ENCODE measurements around the gene VPS13D.

Gene VPS13D

GRCh38 chr1:12539705-12540579 lies 310.1 kb downstream of the VPS13D start:
- DNase-seq (ENCODE audit: low spot score) = no peak

DNA sequence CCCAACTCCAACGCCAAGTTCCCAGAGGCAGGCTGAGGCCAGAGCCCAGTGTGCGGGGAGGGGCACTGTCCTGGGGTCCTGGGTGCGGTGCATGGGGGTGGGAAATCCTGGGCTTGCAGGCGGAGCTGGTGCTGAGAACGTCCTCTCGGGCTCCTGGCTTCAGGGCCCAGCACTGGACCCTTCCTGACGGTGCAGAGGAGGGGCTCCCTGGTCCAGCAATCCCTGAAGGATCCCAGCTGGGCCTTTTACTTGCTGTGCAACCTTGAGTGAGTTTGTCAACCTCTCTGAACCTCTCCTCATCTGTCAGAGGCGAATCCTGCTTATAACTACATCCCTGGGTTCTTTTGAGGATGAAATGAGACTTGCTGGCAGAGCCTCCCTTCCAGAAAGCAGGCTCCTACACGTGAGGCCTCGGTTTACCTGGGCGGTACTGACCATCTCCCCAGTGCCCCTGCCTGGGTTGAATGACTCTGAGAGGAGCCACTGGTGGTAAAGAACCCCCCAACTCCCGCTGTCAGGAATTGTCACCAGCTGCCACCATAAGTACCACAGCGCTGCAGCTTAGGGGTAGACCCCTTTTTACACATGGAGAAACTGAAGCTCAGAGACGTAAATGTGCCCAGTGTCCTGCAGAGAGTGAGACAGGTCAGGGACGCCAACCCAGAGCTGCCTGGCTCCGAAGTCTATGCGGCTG lies 310.9 kb downstream of the VPS13D start:
- DNase-seq (ENCODE audit: low spot score) = no peak

DNA sequence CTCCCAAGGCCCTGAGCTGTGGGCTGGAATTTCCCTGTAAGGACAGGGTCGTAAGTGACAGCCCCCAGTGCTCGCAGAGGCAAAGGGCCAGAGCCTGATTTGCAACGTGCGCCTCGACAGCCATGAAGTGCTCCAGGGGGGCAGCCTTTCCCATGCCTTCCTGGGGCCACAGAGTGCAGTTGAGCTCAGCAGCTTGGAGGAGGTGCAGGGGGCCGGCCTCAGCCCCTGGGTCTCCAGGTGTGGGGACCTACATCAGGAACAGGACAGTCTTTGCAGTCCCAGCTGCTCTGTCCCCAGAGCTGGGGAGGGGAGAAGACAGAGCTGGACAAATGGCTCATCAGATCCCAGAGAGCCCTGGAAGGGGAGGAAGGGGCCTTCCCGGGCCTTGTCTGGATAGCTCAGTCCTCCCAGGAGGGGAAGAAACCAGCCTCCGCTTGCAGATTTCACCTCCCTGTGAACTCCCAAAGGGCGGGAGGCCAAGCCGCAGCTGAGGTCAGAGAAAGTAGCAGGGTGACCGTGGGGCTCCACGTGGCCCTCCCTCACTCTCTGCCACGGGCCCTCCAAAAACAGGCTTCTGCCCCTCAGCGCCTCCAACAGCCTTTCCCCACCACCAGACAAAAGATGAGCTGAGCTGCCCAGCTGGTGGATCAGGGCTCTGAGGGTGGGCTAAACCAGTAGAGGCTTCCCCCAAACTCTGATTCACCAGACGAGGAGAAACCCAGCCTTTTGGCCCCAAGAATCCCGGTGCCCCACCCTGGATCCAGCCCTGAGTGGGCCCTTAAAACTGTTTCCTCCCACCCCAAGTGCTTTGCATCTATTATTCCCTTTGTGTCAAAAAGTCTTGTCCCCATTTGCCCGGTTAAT lies 311.7 kb downstream of the VPS13D start:
- DNase-seq (ENCODE audit: low spot score) = no peak

- DNase-seq (ENCODE audit: low spot score) = no peak
Measured at GRCh38 chr1:12542138-12542465, 312.3 kb downstream of the VPS13D start.

DNA sequence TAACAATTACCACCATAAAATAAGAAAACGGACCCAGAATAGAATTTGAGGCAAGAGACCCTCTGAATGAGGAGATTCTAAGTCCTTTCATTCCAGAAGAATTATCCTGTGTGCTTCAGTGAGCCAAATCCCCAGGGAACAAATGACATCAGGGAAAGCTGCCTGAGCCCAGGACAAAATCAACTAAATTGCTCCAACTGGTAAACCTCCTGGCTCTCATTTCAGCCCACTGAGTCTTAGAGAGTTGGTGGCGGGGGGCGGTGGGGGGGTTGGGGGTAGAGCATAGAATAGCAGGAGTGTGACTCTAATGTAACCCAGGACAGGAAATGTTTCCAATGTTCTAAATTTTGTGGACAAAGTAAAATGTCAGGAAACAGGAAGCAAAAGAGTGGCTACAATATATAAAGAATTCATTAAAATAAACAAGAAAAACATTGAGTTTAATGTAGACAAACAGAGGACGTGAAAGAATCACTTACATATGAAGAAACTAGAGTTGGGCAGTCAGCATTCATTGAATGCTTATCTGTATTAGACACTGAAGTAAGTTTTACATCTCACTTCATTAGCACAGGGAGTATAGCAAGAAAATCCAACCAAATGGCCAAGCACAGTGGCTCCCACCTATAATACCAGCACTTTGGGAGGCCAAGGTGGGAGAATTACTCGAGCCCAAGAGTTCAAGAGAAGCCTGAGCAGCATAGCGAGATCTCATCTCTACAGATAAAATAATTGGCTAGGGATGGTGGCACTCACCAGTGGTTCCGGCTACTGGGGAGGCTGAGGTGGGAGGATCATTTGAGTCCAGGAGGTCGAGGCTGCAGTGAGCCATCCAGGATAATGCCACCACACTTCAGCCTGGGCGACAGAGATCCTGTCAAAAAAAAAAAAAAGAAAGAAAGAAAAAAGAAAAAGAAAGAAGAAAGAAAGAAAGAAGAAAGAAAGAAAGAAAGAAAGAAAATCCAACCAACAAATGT lies 313.1 kb downstream of the VPS13D start:
- DNase-seq (ENCODE audit: low spot score) = no peak

GRCh38 chr1:12543740-12544154 lies 313.9 kb downstream of the VPS13D start:
- DNase-seq (ENCODE audit: low spot score) = no peak

DNA sequence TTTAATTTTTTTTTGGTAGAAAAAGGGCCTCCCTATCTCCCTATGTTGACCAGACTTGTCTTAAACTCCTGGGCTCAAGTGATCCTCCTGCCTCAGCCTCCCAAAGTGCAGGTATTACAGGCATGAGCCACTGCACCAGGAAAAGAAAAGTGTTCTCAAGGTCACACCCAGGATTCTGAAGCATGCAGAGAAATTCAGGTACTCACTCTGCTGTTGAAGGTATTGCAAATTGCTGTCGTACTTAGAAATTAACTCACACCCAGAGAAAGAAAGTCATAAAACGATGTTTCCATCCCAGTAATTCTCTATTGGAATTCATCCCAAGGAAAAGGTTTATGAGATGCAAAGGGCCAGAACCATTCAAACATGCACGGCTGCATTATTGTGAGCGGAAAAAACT lies 314.5 kb downstream of the VPS13D start:
- no peak for DNase-seq (ENCODE audit: low spot score)

DNA sequence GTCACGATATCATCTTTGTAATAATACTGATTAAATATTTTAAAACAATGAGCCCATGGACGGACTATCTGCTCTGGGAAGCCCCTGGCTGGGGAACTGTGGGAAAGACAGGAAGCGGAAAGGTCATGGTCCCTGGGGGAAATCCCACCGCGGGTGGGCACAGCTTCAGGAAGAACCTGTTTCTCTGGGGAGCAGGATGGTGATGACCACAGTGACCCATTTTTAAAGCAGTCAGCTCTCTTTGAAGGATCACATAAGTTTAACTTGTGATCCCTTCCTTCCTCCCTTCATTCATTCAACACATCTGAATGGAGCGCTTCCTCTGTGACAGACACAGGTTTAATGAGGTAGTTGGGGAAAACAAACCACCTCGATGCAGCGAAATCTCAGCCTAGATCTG lies 315.2 kb downstream of the VPS13D start:
- no peak for DNase-seq (ENCODE audit: low spot score)

DNA sequence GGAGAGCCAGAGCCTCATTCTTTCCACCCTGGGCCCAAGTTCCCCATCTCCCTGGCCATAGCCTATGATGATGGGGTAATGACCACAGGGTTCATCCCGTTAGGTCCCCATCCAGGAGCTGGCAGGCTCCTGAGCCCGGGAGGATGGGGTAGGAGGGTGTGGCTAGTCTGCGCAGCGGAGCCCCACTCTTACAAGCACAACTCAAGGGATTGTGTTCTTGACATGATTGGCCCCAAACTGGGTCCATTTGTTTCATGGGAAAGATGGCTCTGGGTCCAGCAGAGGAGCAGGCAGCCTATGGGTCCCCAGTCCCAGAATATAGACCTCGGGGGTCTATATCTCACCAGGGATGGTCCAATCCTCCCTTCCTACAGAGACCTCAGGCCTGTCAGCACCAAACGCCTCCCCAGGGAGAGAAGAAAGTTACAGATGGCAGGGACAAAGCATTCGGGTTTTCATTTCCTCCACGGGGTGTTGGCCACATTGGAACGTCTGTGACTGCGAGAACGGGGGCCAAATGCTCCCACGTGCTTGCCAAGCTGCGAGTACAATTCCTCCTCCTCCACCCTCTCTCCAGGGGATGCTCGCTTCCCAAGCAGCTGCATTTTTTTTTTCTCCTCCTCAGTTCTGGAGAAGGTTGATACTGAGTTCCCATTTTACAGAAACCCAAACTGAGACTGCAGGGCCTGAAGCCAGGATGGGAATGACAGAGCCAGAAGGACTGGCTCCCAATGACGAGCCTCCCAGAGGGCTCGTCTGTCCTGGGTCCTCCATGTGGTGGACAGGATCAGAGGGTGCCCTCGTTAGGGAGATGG lies 317.1 kb downstream of the VPS13D start:
- no peak for DNase-seq (ENCODE audit: low spot score)

GRCh38 chr1:12547586-12548225 lies 317.9 kb downstream of the VPS13D start:
- DNase-seq (ENCODE audit: low spot score) = no peak

- DNase-seq (ENCODE audit: low spot score) = no peak
Measured at GRCh38 chr1:12548279-12548972, 318.6 kb downstream of the VPS13D start.

DNA sequence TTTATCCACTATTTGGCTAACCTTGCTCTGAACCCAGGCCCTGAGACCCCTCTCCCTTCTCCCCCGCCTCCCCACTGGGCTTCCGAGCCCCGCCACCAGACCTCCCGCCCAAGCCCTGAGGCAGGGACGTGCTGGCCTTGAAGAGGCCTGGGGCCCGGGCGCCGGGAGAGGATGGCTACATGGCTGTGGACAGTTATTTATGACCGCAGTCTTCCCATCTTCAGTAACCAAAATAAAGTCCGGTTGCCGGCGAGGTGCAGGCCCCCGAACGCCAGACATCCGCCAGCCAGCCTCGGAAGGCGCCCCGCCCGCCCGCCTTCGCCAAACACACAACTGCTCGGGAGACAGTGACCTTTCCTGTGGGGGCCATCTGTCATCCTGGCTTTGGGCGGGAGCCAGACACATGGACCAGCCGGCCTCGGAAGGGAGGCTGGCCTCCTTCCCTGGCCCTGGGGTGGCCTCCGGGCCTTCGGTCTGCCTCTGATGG lies 319.2 kb downstream of the VPS13D start:
- no peak for DNase-seq (ENCODE audit: low spot score)

- no peak for DNase-seq (ENCODE audit: low spot score)
Measured at GRCh38 chr1:12549460-12550349, 319.9 kb downstream of the VPS13D start.

- no peak for DNase-seq (ENCODE audit: low spot score)
Measured at GRCh38 chr1:12551584-12551983, 321.8 kb downstream of the VPS13D start.

- no peak for DNase-seq (ENCODE audit: low spot score)
Measured at GRCh38 chr1:12552111-12552888, 322.5 kb downstream of the VPS13D start.

- no peak for DNase-seq (ENCODE audit: low spot score)
Measured at GRCh38 chr1:12552951-12553921, 323.4 kb downstream of the VPS13D start.

All from hematopoietic multipotent progenitor cell treated with erythropoietin and hydrocortisone succinate and interleukin-3 and kit ligand, for 15 days (in vitro differentiated cells).